ENCODE measurements around the gene PTPRM. TPM values are rescaled to one million over a fixed set of nuclear protein-coding genes. Genes with fewer than 3 reads are reported as not detected.
"Not testable (repeated sequence)": the region's sequence is repeated elsewhere in the genome, so short reads cannot be mapped to it uniquely, and the experiment has no call there.

The PTPRM gene
- total and polyA plus RNA-seq, 9 donors: 45.6 to 82.0 (median 56.9) TPM

- no peak overlapping the region for H3K27ac ChIP-seq
- no peaks in the 10 kb centered on the region for H3K4me1 ChIP-seq (ENCODE audit: insufficient read depth)
- TF ChIP-seq CTCF (IDR thresholded peaks at IDR 0.05) (no peak), EP300 (IDR thresholded peaks at IDR 0.05) (no peak), POLR2A (IDR thresholded peaks at IDR 0.05) (no peak)
- no peak for DNase-seq
- WGBS, 3 donors: 24 to 36% (median 25%) methylated on average over 4 of the region's 4 CpGs
- no peaks in the 10 kb centered on the region for H3K27me3 ChIP-seq
- H3K36me3 ChIP-seq: no peaks in the 10 kb centered on the region
- no peak overlapping the region for H3K4me3 ChIP-seq
- intact Hi-C loops (cut with DNase I): loop anchor here in 1 of 4 donors (10.0 kb wide), 1 partner anchor 893 kb away; no protein-coding TSS in a partner anchor
- H3K9me3 ChIP-seq: no peaks in the 10 kb centered on the region
These were observed 391.2 kb downstream of the PTPRM start for GRCh38 chr18:7958081-7958896.

- no peak for DNase-seq
- intact Hi-C loops (cut with DNase I): loop anchor here in 1 of 4 donors (10.0 kb wide), 1 partner anchor 894 kb away; no protein-coding TSS in a partner anchor
- no peaks in the 10 kb centered on the region for H3K9me3 ChIP-seq
- TF ChIP-seq CTCF (IDR thresholded peaks at IDR 0.05) (no peak), EP300 (IDR thresholded peaks at IDR 0.05) (no peak), POLR2A (IDR thresholded peaks at IDR 0.05) (no peak)
- WGBS, 3 donors: 70 to 84% (median 72%) methylated on average over 1 of the region's 1 CpG
- H3K4me3 ChIP-seq: no peak overlapping the region
- H3K36me3 ChIP-seq: no peaks in the 10 kb centered on the region
- H3K27ac ChIP-seq: no peak overlapping the region
- H3K4me1 ChIP-seq (ENCODE audit: insufficient read depth): no peaks in the 10 kb centered on the region
- no peaks in the 10 kb centered on the region for H3K27me3 ChIP-seq
These were observed 391.7 kb downstream of the PTPRM start for GRCh38 chr18:7958897-7959146.

- WGBS, 3 donors: 87 to 88% methylated on average over 5 to 9 of the region's 18 CpGs; no CpG with 5 or more reads in 1 of the 3 donors
- H3K4me3 ChIP-seq; H3K4me1 ChIP-seq (ENCODE audit: insufficient read depth); intact Hi-C loops (cut with DNase I); DNase-seq; H3K36me3 ChIP-seq; H3K27me3 ChIP-seq; H3K9me3 ChIP-seq; H3K27ac ChIP-seq: not testable (repeated sequence)
These were observed 399.6 kb downstream of the PTPRM start for GRCh38 chr18:7966682-7967081.

GRCh38 chr18:7974200-7974874 lies 407.2 kb downstream of the PTPRM start:
- no peaks in the 10 kb centered on the region for H3K9me3 ChIP-seq
- H3K27me3 ChIP-seq: no peaks in the 10 kb centered on the region
- H3K27ac ChIP-seq: no peak overlapping the region
- H3K36me3 ChIP-seq: no peaks in the 10 kb centered on the region
- intact Hi-C loops (cut with DNase I): no loop called here
- TF ChIP-seq EP300 (IDR thresholded peaks at IDR 0.05): no peak
- no peak for TF ChIP-seq POLR2A (IDR thresholded peaks at IDR 0.05)
- TF ChIP-seq CTCF (IDR thresholded peaks at IDR 0.05): no peak
- H3K4me3 ChIP-seq: no peak overlapping the region
- H3K4me1 ChIP-seq (ENCODE audit: insufficient read depth): no peaks in the 10 kb centered on the region
- WGBS, 3 donors: 85 to 90% (median 89%) methylated on average over 6 of the region's 6 CpGs
- no peak for DNase-seq

- no peak for DNase-seq
- WGBS, 3 donors: 83 to 85% (median 84%) methylated on average over 4 of the region's 4 CpGs
These were observed 410.8 kb downstream of the PTPRM start for GRCh38 chr18:7977897-7978296.

More at GRCh38 chr18:7977897-7978296, 410.8 kb downstream of the PTPRM start:
- no peak overlapping the region for H3K4me3 ChIP-seq
- no peaks in the 10 kb centered on the region for H3K27me3 ChIP-seq
- no peaks in the 10 kb centered on the region for H3K4me1 ChIP-seq (ENCODE audit: insufficient read depth)
- TF ChIP-seq CTCF (IDR thresholded peaks at IDR 0.05): no peak
- TF ChIP-seq POLR2A (IDR thresholded peaks at IDR 0.05): no peak
- TF ChIP-seq EP300 (IDR thresholded peaks at IDR 0.05): no peak
- no peaks in the 10 kb centered on the region for H3K36me3 ChIP-seq
- no peak overlapping the region for H3K27ac ChIP-seq
- intact Hi-C loops (cut with DNase I): no loop called here
- no peaks in the 10 kb centered on the region for H3K9me3 ChIP-seq

Measured in ovary (tissue), 9 donors.